ENCODE measurements around the gene CADM2.

The CADM2 gene

DNA sequence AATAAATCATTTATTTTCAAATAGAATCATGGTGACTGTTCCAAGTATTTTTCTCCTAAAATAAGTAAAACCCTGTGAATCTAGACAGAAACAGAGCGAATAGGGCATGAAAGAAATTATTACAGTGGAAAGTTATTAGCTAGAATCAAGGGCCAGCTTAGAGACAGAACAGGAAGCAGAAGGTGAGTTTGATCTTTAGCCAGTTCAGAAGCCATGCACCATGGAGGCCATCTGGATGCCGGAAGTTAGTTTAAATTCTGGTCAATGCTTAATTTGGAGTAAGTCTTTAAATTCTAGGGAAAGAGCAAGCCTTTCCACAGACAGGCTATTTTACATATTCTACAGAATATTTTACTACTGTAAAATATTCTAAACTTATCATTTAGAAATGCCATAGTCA lies 574.8 kb downstream of the CADM2 start:
- Histone ChIP-seq H3K4me1 (ENCODE audit: control insufficient read depth, insufficient read depth, low read depth, low read length) (no peaks in the 10 kb centered on the region), H4K91ac (ENCODE audit: low read length) (no peak overlapping the region), H3K9ac (ENCODE audit: low read length) (no peak overlapping the region), H3K4me3 (ENCODE audit: insufficient read depth in 1 of 2, low read depth in 1 of 2, low read length in 2 of 2) (no peak overlapping the region), H3K36me3 (ENCODE audit: control insufficient read depth in 1 of 2, insufficient read depth in 2 of 2, low read depth in 1 of 2, low read length in 2 of 2) (no peaks in the 10 kb centered on the region), H3K79me1 (replicated peaks; ENCODE audit: low read length, poor library complexity, severe bottlenecking) (no peaks in the 10 kb centered on the region), H3K23ac (ENCODE audit: low read length in 2 of 2) (no peak overlapping the region), H3K4ac (ENCODE audit: low read depth in 1 of 2, low read length in 2 of 2) (no peak overlapping the region), H3K4me2 (ENCODE audit: low read length, poor library complexity, severe bottlenecking) (no peak overlapping the region), H2BK15ac (ENCODE audit: low read depth, poor library complexity, severe bottlenecking) (no peak overlapping the region), H3K14ac (ENCODE audit: low read length in 2 of 2) (no peak overlapping the region), H3K9me3 (ENCODE audit: control insufficient read depth, low read length) (no peaks in the 10 kb centered on the region), H3K27ac (ENCODE audit: low read length, poor library complexity, severe bottlenecking) (no peak overlapping the region), H2BK12ac (ENCODE audit: low read length in 2 of 2) (no peak overlapping the region), H3K18ac (ENCODE audit: low read depth in 1 of 2, low read length in 2 of 2) (no peak overlapping the region), H4K8ac (ENCODE audit: low read length) (no peak overlapping the region), H2BK120ac (ENCODE audit: low read depth, low read length) (no peak overlapping the region), H2AK5ac (ENCODE audit: low read length, severe bottlenecking) (no peak overlapping the region), H3K27me3 (ENCODE audit: control insufficient read depth in 1 of 2, insufficient read depth in 1 of 2, low read length in 2 of 2) (no peaks in the 10 kb centered on the region), H2BK5ac (ENCODE audit: low read depth, low read length, poor library complexity, severe bottlenecking) (no peak overlapping the region), H2AFZ (ENCODE audit: low read depth, low read length) (no peak overlapping the region)
- no peak for DNase-seq
- WGBS: 48% methylated on average over 1 of the region's 2 CpGs

DNA sequence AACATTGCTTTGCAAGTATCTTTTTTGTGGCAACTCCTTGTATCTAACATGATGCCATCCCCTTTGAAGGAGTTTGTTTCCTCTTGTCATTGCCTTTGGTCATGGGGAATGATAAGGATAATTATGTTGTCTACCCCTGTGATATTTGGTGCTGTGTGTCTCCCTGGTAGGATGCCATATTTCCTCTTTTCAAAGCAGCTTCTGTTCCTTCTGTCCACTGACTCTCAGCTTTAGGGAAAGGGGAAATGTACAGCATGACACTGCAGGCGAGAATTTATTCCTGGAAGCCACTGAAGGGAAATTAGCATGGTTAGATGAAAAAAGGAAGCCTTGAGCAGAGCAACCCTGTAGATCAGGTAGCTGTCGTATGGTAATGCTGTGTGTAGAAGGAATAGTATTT lies 576.7 kb downstream of the CADM2 start:
- WGBS: 59% methylated on average over 2 of the region's 2 CpGs
- no peak overlapping the region for H3K9ac ChIP-seq (ENCODE audit: low read length)
- H2AK5ac ChIP-seq (ENCODE audit: low read length, severe bottlenecking): no peak overlapping the region
- H2BK120ac ChIP-seq (ENCODE audit: low read depth, low read length): no peak overlapping the region
- no peak overlapping the region for H3K18ac ChIP-seq (ENCODE audit: low read depth in 1 of 2, low read length in 2 of 2)
- H3K4me2 ChIP-seq (ENCODE audit: low read length, poor library complexity, severe bottlenecking): no peak overlapping the region
- H3K4me1 ChIP-seq (ENCODE audit: control insufficient read depth, insufficient read depth, low read depth, low read length): no peaks in the 10 kb centered on the region
- no peak overlapping the region for H2AFZ ChIP-seq (ENCODE audit: low read depth, low read length)
- no peaks in the 10 kb centered on the region for H3K9me3 ChIP-seq (ENCODE audit: control insufficient read depth, low read length)
- no peaks in the 10 kb centered on the region for H3K79me1 ChIP-seq (replicated peaks; ENCODE audit: low read length, poor library complexity, severe bottlenecking)
- no peak overlapping the region for H3K4me3 ChIP-seq (ENCODE audit: insufficient read depth in 1 of 2, low read depth in 1 of 2, low read length in 2 of 2)
- no peak overlapping the region for H3K23ac ChIP-seq (ENCODE audit: low read length in 2 of 2)
- no peak overlapping the region for H3K14ac ChIP-seq (ENCODE audit: low read length in 2 of 2)
- H4K8ac ChIP-seq (ENCODE audit: low read length): no peak overlapping the region
- H3K27me3 ChIP-seq (ENCODE audit: control insufficient read depth in 1 of 2, insufficient read depth in 1 of 2, low read length in 2 of 2): no peaks in the 10 kb centered on the region
- H2BK15ac ChIP-seq (ENCODE audit: low read depth, poor library complexity, severe bottlenecking): no peak overlapping the region
- no peaks in the 10 kb centered on the region for H3K36me3 ChIP-seq (ENCODE audit: control insufficient read depth in 1 of 2, insufficient read depth in 2 of 2, low read depth in 1 of 2, low read length in 2 of 2)
- no peak overlapping the region for H3K4ac ChIP-seq (ENCODE audit: low read depth in 1 of 2, low read length in 2 of 2)
- no peak overlapping the region for H3K27ac ChIP-seq (ENCODE audit: low read length, poor library complexity, severe bottlenecking)
- H2BK5ac ChIP-seq (ENCODE audit: low read depth, low read length, poor library complexity, severe bottlenecking): no peak overlapping the region
- H2BK12ac ChIP-seq (ENCODE audit: low read length in 2 of 2): no peak overlapping the region
- no peak overlapping the region for H4K91ac ChIP-seq (ENCODE audit: low read length)
- no peak for DNase-seq

DNA sequence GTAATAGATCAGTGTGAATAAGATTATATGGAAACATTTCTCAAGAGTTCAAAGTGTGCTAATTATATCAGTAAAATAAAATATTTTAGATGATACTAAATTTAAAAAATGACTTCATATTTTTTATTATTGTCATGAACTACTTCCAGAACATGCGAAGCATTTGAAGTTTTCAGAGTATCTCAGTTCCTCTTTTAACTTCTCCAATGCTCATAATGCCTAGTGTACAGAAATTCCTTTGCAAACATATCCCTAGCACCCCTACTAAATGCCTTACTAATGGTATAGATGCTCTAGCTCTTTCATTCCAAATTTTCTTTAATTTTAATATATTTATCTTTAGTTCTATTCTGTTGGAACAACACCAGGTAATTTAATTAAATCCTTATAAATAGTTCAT lies 580.4 kb downstream of the CADM2 start:
- no peak overlapping the region for H3K4me3 ChIP-seq (ENCODE audit: insufficient read depth in 1 of 2, low read depth in 1 of 2, low read length in 2 of 2)
- no peaks in the 10 kb centered on the region for H3K27me3 ChIP-seq (ENCODE audit: control insufficient read depth in 1 of 2, insufficient read depth in 1 of 2, low read length in 2 of 2)
- no peak overlapping the region for H3K23ac ChIP-seq (ENCODE audit: low read length in 2 of 2)
- no peak overlapping the region for H2BK12ac ChIP-seq (ENCODE audit: low read length in 2 of 2)
- no peak overlapping the region for H3K27ac ChIP-seq (ENCODE audit: low read length, poor library complexity, severe bottlenecking)
- no peak overlapping the region for H2BK120ac ChIP-seq (ENCODE audit: low read depth, low read length)
- H3K9ac ChIP-seq (ENCODE audit: low read length): no peak overlapping the region
- no peaks in the 10 kb centered on the region for H3K4me1 ChIP-seq (ENCODE audit: control insufficient read depth, insufficient read depth, low read depth, low read length)
- no peaks in the 10 kb centered on the region for H3K36me3 ChIP-seq (ENCODE audit: control insufficient read depth in 1 of 2, insufficient read depth in 2 of 2, low read depth in 1 of 2, low read length in 2 of 2)
- H2AK5ac ChIP-seq (ENCODE audit: low read length, severe bottlenecking): no peak overlapping the region
- H3K18ac ChIP-seq (ENCODE audit: low read depth in 1 of 2, low read length in 2 of 2): no peak overlapping the region
- WGBS: 78% methylated on average over 1 of the region's 1 CpG
- H3K79me1 ChIP-seq (replicated peaks; ENCODE audit: low read length, poor library complexity, severe bottlenecking): no peaks in the 10 kb centered on the region
- no peak overlapping the region for H2AFZ ChIP-seq (ENCODE audit: low read depth, low read length)
- no peak overlapping the region for H2BK15ac ChIP-seq (ENCODE audit: low read depth, poor library complexity, severe bottlenecking)
- no peak overlapping the region for H3K4me2 ChIP-seq (ENCODE audit: low read length, poor library complexity, severe bottlenecking)
- no peak overlapping the region for H2BK5ac ChIP-seq (ENCODE audit: low read depth, low read length, poor library complexity, severe bottlenecking)
- H4K91ac ChIP-seq (ENCODE audit: low read length): no peak overlapping the region
- H4K8ac ChIP-seq (ENCODE audit: low read length): no peak overlapping the region
- no peak overlapping the region for H3K4ac ChIP-seq (ENCODE audit: low read depth in 1 of 2, low read length in 2 of 2)
- H3K14ac ChIP-seq (ENCODE audit: low read length in 2 of 2): no peak overlapping the region
- no peaks in the 10 kb centered on the region for H3K9me3 ChIP-seq (ENCODE audit: control insufficient read depth, low read length)
- no peak for DNase-seq

DNA sequence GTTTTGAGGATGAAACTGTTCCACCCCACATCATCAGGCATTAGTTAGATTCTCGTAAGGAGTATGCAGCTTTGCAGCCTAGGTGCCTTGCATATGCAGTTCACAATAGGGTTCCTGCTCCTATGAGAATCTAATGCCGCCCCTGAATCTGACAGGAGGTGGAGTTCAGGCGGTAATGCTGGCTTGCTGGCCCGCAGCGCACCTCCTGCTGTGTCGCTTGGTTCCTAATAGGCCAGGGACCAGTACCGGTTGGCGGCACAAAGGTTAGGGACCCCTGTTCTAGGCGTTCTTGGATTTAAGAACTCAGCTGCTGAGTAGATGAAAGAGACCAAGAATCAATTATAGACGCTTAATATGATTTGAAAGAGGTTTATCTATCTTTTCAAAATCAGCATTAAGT lies 595.4 kb downstream of the CADM2 start:
- no peak overlapping the region for H3K4ac ChIP-seq (ENCODE audit: low read depth in 1 of 2, low read length in 2 of 2)
- no peak overlapping the region for H2BK12ac ChIP-seq (ENCODE audit: low read length in 2 of 2)
- no peak overlapping the region for H3K23ac ChIP-seq (ENCODE audit: low read length in 2 of 2)
- H2BK5ac ChIP-seq (ENCODE audit: low read depth, low read length, poor library complexity, severe bottlenecking): no peak overlapping the region
- H3K4me2 ChIP-seq (ENCODE audit: low read length, poor library complexity, severe bottlenecking): no peak overlapping the region
- no peaks in the 10 kb centered on the region for H3K79me1 ChIP-seq (replicated peaks; ENCODE audit: low read length, poor library complexity, severe bottlenecking)
- H3K9me3 ChIP-seq (ENCODE audit: control insufficient read depth, low read length): no peaks in the 10 kb centered on the region
- H2BK120ac ChIP-seq (ENCODE audit: low read depth, low read length): no peak overlapping the region
- H4K91ac ChIP-seq (ENCODE audit: low read length): no peak overlapping the region
- WGBS: 25% methylated on average over 9 of the region's 10 CpGs
- H3K18ac ChIP-seq (ENCODE audit: low read depth in 1 of 2, low read length in 2 of 2): no peak overlapping the region
- no peaks in the 10 kb centered on the region for H3K4me1 ChIP-seq (ENCODE audit: control insufficient read depth, insufficient read depth, low read depth, low read length)
- no peak overlapping the region for H2AFZ ChIP-seq (ENCODE audit: low read depth, low read length)
- DNase-seq: no peak
- no peak overlapping the region for H3K9ac ChIP-seq (ENCODE audit: low read length)
- no peak overlapping the region for H2AK5ac ChIP-seq (ENCODE audit: low read length, severe bottlenecking)
- H3K27me3 ChIP-seq (ENCODE audit: control insufficient read depth in 1 of 2, insufficient read depth in 1 of 2, low read length in 2 of 2): no peaks in the 10 kb centered on the region
- no peak overlapping the region for H3K27ac ChIP-seq (ENCODE audit: low read length, poor library complexity, severe bottlenecking)
- H4K8ac ChIP-seq (ENCODE audit: low read length): no peak overlapping the region
- H3K14ac ChIP-seq (ENCODE audit: low read length in 2 of 2): no peak overlapping the region
- no peak overlapping the region for H3K4me3 ChIP-seq (ENCODE audit: insufficient read depth in 1 of 2, low read depth in 1 of 2, low read length in 2 of 2)
- H3K36me3 ChIP-seq (ENCODE audit: control insufficient read depth in 1 of 2, insufficient read depth in 2 of 2, low read depth in 1 of 2, low read length in 2 of 2): no peaks in the 10 kb centered on the region
- H2BK15ac ChIP-seq (ENCODE audit: low read depth, poor library complexity, severe bottlenecking): no peak overlapping the region

Data from mesenchymal stem cell (in vitro differentiated cells and primary cell).